ENCODE measurements around the gene CCDC9B.

GRCh38 chr15:40347559-40348473 lies 7.1 kb upstream of the CCDC9B start:
- TF ChIP-seq CTCF (IDR thresholded peaks at IDR 0.05) (no peak), POLR2AphosphoS5 (IDR thresholded peaks at IDR 0.05) (no peak)
